Ishikawa (cell line): ENCODE measurements around the gene LRRC49.

Experiments used
- CEBPB ChIP-seq: IDR thresholded peaks from 2 replicates; pipeline ENCODE4 v1.6.1; 2012
- EP300 ChIP-seq: IDR thresholded peaks from 2 replicates; pipeline ENCODE4 v1.6.1; 2012; ENCODE audit warnings: borderline replicate concordance
- NFIC ChIP-seq: IDR thresholded peaks from 2 replicates; pipeline ENCODE4 v1.6.1; 2012
- TAF1 ChIP-seq: IDR thresholded peaks from 2 replicates; pipeline ENCODE4 v1.6.1; 2012; ENCODE audit warnings: low read depth, mild to moderate bottlenecking
- TEAD4 ChIP-seq: IDR thresholded peaks from 2 replicates; pipeline ENCODE4 v1.6.1; 2012
- YY1 ChIP-seq: IDR thresholded peaks from 2 replicates; pipeline ENCODE4 v1.6.1; 2012; ENCODE audit warnings: low read depth
- ZBTB7A ChIP-seq: IDR thresholded peaks from 2 replicates; pipeline ENCODE4 v1.6.1; 2012; ENCODE audit warnings: low read depth
- TF ChIP-seq, protein P1 (sequence below): IDR thresholded peaks from 2 replicates; pipeline ENCODE4 v1.6.1; 2012
- TF ChIP-seq, protein P2 (sequence below): IDR thresholded peaks from 2 replicates; pipeline ENCODE4 v1.6.1; 2012; ENCODE audit warnings: low read depth, mild to moderate bottlenecking

DNA sequence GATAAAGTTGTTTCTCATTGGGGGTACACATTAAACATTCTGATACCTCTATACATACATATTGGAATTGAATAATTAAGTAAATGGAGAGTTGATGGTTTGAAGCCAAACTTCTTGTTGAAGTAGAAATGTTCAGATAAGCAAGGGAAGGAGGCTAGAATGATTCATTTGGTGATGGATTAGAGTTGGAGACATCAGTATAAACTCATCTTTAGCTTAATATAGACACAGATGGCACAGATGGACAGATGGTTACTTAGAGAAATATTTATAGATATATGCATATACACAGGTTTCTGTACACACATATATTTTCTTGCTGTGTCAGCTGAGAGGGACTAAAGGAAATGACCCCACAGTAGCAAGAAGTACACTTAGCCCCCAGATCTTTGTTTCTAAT, 69.5 kb downstream of the LRRC49 start:
- TF ChIP-seq TAF1 = no peak
- TF ChIP-seq TEAD4 = no peak
- TF ChIP-seq EP300 = no peak
- no peak for TF ChIP-seq CEBPB
- TF ChIP-seq YY1 = no peak
- TF ChIP-seq, protein P1, sequence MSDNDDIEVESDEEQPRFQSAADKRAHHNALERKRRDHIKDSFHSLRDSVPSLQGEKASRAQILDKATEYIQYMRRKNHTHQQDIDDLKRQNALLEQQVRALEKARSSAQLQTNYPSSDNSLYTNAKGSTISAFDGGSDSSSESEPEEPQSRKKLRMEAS = no peak
- TF ChIP-seq NFIC = no peak
- no peak for TF ChIP-seq ZBTB7A
- TF ChIP-seq, protein P2, sequence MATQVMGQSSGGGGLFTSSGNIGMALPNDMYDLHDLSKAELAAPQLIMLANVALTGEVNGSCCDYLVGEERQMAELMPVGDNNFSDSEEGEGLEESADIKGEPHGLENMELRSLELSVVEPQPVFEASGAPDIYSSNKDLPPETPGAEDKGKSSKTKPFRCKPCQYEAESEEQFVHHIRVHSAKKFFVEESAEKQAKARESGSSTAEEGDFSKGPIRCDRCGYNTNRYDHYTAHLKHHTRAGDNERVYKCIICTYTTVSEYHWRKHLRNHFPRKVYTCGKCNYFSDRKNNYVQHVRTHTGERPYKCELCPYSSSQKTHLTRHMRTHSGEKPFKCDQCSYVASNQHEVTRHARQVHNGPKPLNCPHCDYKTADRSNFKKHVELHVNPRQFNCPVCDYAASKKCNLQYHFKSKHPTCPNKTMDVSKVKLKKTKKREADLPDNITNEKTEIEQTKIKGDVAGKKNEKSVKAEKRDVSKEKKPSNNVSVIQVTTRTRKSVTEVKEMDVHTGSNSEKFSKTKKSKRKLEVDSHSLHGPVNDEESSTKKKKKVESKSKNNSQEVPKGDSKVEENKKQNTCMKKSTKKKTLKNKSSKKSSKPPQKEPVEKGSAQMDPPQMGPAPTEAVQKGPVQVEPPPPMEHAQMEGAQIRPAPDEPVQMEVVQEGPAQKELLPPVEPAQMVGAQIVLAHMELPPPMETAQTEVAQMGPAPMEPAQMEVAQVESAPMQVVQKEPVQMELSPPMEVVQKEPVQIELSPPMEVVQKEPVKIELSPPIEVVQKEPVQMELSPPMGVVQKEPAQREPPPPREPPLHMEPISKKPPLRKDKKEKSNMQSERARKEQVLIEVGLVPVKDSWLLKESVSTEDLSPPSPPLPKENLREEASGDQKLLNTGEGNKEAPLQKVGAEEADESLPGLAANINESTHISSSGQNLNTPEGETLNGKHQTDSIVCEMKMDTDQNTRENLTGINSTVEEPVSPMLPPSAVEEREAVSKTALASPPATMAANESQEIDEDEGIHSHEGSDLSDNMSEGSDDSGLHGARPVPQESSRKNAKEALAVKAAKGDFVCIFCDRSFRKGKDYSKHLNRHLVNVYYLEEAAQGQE = no peak
